GM18861 (cell line): ENCODE data around the gene POLR3K.
"Not testable (repeated sequence)": the region's sequence is repeated elsewhere in the genome, so short reads cannot be mapped to it uniquely, and the experiment has no call there.

Experiments
- ATAC-seq: cut with Tn5 transposase; IDR thresholded peaks from one replicate; pipeline ENCODE4 v1.9.1; 2021; ENCODE audit not compliant: unreplicated experiment

The POLR3K gene

GRCh38 chr16:20886-21285 is 32.5 kb downstream of the POLR3K start:
- ATAC-seq: not testable (repeated sequence)

DNA sequence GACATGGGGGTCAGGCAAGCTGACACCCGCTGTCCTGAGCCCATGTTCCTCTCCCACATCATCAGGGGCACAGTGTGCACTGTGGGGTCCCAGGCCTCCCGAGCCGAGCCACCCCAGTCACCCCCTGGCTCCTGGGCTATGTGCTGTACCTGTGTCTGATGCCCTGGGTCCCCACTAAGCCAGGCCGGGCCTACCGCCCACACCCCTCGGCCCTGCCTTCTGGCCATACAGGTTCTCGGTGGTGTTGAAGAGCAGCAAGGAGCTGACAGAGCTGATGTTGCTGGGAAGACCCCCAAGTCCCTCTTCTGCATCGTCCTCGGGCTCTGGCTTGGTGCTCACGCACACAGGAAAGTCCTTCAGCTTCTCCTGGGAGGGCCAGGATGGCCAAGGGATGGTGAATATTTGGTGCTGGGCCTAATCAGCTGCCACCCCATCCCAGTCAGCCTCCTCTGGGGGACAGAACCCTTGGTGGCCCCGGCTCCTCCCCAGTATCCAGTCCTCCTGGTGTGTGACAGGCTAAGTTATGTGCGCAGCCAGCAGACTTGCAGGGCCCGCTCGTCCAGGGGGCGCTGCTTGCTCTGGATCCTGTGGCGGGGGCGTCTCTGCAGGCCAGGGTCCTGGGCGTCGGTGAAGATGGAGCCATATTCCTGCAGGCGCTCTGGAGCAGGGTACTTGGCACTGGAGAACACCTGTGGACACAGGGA is 36.2 kb downstream of the POLR3K start:
- ATAC-seq: not testable (repeated sequence)

- not testable (repeated sequence) for ATAC-seq
Observed at GRCh38 chr16:10772-11171, 42.6 kb downstream of the POLR3K start.

DNA sequence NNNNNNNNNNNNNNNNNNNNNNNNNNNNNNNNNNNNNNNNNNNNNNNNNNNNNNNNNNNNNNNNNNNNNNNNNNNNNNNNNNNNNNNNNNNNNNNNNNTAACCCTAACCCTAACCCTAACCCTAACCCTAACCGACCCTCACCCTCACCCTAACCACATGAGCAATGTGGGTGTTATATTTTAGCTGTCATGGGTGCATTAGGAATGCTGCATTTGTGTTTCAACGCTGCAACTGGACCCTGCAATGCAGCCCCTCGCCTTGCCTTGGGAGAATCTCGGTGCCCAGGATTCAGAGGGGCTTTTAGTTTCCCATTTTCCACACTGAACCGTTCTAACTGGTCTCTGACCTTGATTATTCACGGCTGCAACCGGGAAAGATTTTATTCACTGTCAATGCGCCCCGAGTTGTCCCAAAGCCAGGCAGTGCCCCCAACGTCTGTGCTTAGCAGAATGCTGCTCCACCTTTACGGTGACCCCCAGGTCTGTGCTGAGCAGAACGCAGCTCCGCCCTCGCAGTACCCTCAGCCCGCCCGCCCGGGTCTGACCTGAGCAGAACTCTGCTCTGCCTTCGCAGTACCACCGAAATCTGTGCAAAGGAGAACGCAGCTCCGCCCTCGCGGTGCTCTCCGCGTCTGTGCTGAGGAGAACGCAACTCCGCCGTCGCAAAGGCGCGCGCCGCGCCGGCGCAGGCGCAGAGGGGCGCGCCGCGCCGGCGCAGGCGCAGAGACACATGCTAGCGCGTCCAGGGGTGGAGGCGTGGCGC is 43.3 kb downstream of the POLR3K start:
- ATAC-seq: no peak
